ENCODE results near the gene CDSN.
A peak's percentile ranks its signal among the peaks of the same experiment; 100 is the strongest.
"Not testable (repeated sequence)": the region's sequence is repeated elsewhere in the genome, so short reads cannot be mapped to it uniquely, and the experiment has no call there.

CDSN gene

GRCh38 chr6:31068669-31069340 is 51.4 kb downstream of the CDSN start:
- DNase-seq (ENCODE audit: low read depth) = no peak
- peak; percentile 92 for TF ChIP-seq CTCF (conservative IDR thresholded peaks at IDR 0.05; ENCODE audit: low read depth, low read length)
- no peak overlapping the region for H3K4me3 ChIP-seq (ENCODE audit: low read length)

- H3K4me3 ChIP-seq (ENCODE audit: low read length); DNase-seq (ENCODE audit: low read depth): not testable (repeated sequence)
Observed at GRCh38 chr6:31067891-31068668, 52.2 kb downstream of the CDSN start.

GRCh38 chr6:31067028-31067427 is 53.2 kb downstream of the CDSN start:
- DNase-seq (ENCODE audit: low read depth); H3K4me3 ChIP-seq (ENCODE audit: low read length): not testable (repeated sequence)

GRCh38 chr6:31065556-31065955 is 54.7 kb downstream of the CDSN start:
- no peak for TF ChIP-seq CTCF (conservative IDR thresholded peaks at IDR 0.05; ENCODE audit: low read depth, low read length)
- no peak for DNase-seq (ENCODE audit: low read depth)
- no peak overlapping the region for H3K4me3 ChIP-seq (ENCODE audit: low read length)

Data from retinal pigment epithelial cell (primary cell).